Body of pancreas (tissue), 4 donors: Measurements from ENCODE around the gene GP2.

ENCODE experiments used
- CTCF ChIP-seq, 7 experiments: fragments of 450-650 bp in 4 of 7; fragments of 200-600 bp in 3 of 7; sonication (generic) in 3 of 7; IDR thresholded peaks; one replicate each; pipeline ENCODE4 v1.5.1; 2016 to 2019; ENCODE audit warnings: antibody characterized with exemption in 7 of 7
- POLR2A ChIP-seq, 3 donors: fragments of 450-650 bp; IDR thresholded peaks; one replicate each; pipeline ENCODE4 v1.6.1; 2016; ENCODE audit warnings: antibody characterized with exemption in 3 of 3, mild to moderate bottlenecking in 2 of 3

- TF ChIP-seq CTCF (IDR thresholded peaks at IDR 0.05) = no peak
- no peak for TF ChIP-seq POLR2A (IDR thresholded peaks at IDR 0.05)
Measured at GRCh38 chr16:20325005-20325404, 2.3 kb downstream of the GP2 start.
